Motor neuron (in vitro differentiated cells): Measurements from ENCODE around the gene GPR65. TPM values are rescaled to one million over a fixed set of nuclear protein-coding genes. Genes with fewer than 3 reads are reported as not detected.

Experiments
- ATAC-seq, 8 experiments: fragments of 200-7000 bp; cut with Tn5 transposase; replicated peaks in 6 of 8; 2 replicates each; pipeline ENCODE4 v1.8.0; 2021; ENCODE audit warnings: mild to moderate bottlenecking in 8 of 8, moderate library complexity in 8 of 8
- H3K27ac ChIP-seq, 2 donors: fragments of 250-450 bp; sonication (Bioruptor Pico); 2 replicates each; pipeline ENCODE4 v1.9.0; 2021; ENCODE audit warnings: antibody characterized with exemption in 2 of 2, mild to moderate bottlenecking in 2 of 2, moderate library complexity in 1 of 2
- H3K4me1 ChIP-seq, 2 donors: fragments of 250-450 bp; sonication (Bioruptor Pico); replicated peaks in 1 of 2; 2 replicates each; pipeline ENCODE4 v1.6.1; 2021; ENCODE audit warnings: antibody characterized with exemption in 2 of 2, mild to moderate bottlenecking in 2 of 2, moderate library complexity in 1 of 2
- H3K4me3 ChIP-seq, 5 donors: fragments of 250-450 bp; sonication (Bioruptor Pico); 2 replicates each; pipeline ENCODE4 v1.9.0; 2021; ENCODE audit warnings: antibody characterized with exemption in 5 of 5, mild to moderate bottlenecking in 5 of 5, moderate library complexity in 4 of 5
- WGBS, 10 experiments: fragments of 450-650 bp; shearing (Covaris generic); methylation state at CpG; one replicate each; pipeline ENCODE4 v1.0.0; 2022; 5-methylcytosine and 5-hydroxymethylcytosine counted together
- in situ Hi-C, 9 experiments: fragments of 400-800 bp; cut with MboI; loops; one replicate each; pipeline ENCODE4 v1.15.0; 2021; ENCODE audit warnings: low sequenced_read_pairs in 9 of 9, low pct_unique_long_range_greater_than_20kb in 2 of 9; ENCODE audit not compliant: unreplicated experiment in 9 of 9
- total RNA-seq, 8 experiments: library from RNA; unstranded; fragments of 300-600 nt; gene quantifications; 2 replicates each; pipeline versions ENCODE4 v1.2.3 to v1.2.4, GENCODE V29; 2022

The GPR65 gene
- total RNA-seq, 8 experiments from 2014 or later: 0.09 to 0.46 (median 0.19) TPM; not detected in 4

GRCh38 chr14:88030079-88030478 is 25.1 kb downstream of the GPR65 start:
- Histone ChIP-seq H3K27ac (no peak overlapping the region), H3K4me1 (no peaks in the 10 kb centered on the region), H3K4me3 (no peak overlapping the region)
- in situ Hi-C loops: no loop called here
- ATAC-seq: no peak
- WGBS, 10 experiments: 0 to 80% (median 40%) methylated on average over 1 of the region's 1 CpG; no CpG with 5 or more reads in 3 of the 10 experiments

GRCh38 chr14:88030892-88031291 is 26.0 kb downstream of the GPR65 start:
- no peak overlapping the region for H3K27ac ChIP-seq
- H3K4me1 ChIP-seq: no peaks in the 10 kb centered on the region
- no peak overlapping the region for H3K4me3 ChIP-seq
- 0 to 100% (median 56%) methylated on average over 1 of the region's 1 CpG; no CpG with 5 or more reads in 4 of the 10 experiments for WGBS, 10 experiments
- ATAC-seq: no peak
- in situ Hi-C loops: no loop called here

GRCh38 chr14:88032373-88032772 is 27.4 kb downstream of the GPR65 start:
- Histone ChIP-seq H3K4me1 (no peaks in the 10 kb centered on the region), H3K27ac (no peak overlapping the region), H3K4me3 (no peak overlapping the region)
- in situ Hi-C loops: no loop called here
- WGBS, 10 experiments: 60 to 100% (median 89%) methylated on average over 1 of the region's 1 CpG; no CpG with 5 or more reads in 2 of the 10 experiments
- no peak for ATAC-seq

GRCh38 chr14:88034076-88034475 is 29.1 kb downstream of the GPR65 start:
- WGBS, 10 experiments: 0 to 90% (median 46%) methylated on average over 1 to 2 of the region's 2 CpGs; no CpG with 5 or more reads in 4 of the 10 experiments
- Histone ChIP-seq H3K4me1 (no peaks in the 10 kb centered on the region), H3K4me3 (no peak overlapping the region), H3K27ac (no peak overlapping the region)
- in situ Hi-C loops: no loop called here
- no peak for ATAC-seq

- ATAC-seq: no peak
- Histone ChIP-seq H3K4me1 (no peaks in the 10 kb centered on the region), H3K27ac (no peak overlapping the region), H3K4me3 (no peak overlapping the region)
- in situ Hi-C loops: no loop called here
- 10 to 83% (median 54%) methylated on average over 2 of the region's 2 CpGs; no CpG with 5 or more reads in 4 of the 10 experiments for WGBS, 10 experiments
Measured at GRCh38 chr14:88036422-88036821, 31.5 kb downstream of the GPR65 start.

- no peaks in the 10 kb centered on the region for H3K4me1 ChIP-seq
- in situ Hi-C loops: no loop called here
- no peak overlapping the region for H3K27ac ChIP-seq
- H3K4me3 ChIP-seq: no peak overlapping the region
- no peak for ATAC-seq
- 0 to 45% (median 25%) methylated on average over 1 of the region's 1 CpG; no CpG with 5 or more reads in 5 of the 10 experiments for WGBS, 10 experiments
Measured at GRCh38 chr14:88037325-88037724, 32.4 kb downstream of the GPR65 start.

- 5 to 100% (median 73%) methylated on average over 1 to 3 of the region's 3 CpGs; no CpG with 5 or more reads in 2 of the 10 experiments for WGBS, 10 experiments
- in situ Hi-C loops: no loop called here
- H3K4me1 ChIP-seq: no peaks in the 10 kb centered on the region
- no peak overlapping the region for H3K4me3 ChIP-seq
- ATAC-seq: no peak
- H3K27ac ChIP-seq: no peak overlapping the region
Measured at GRCh38 chr14:88039197-88039596, 34.3 kb downstream of the GPR65 start.

GRCh38 chr14:88040146-88040545 is 35.2 kb downstream of the GPR65 start:
- in situ Hi-C loops: no loop called here
- 0 to 75% (median 60%) methylated on average over 1 of the region's 1 CpG; no CpG with 5 or more reads in 2 of the 10 experiments for WGBS, 10 experiments
- Histone ChIP-seq H3K4me3 (no peak overlapping the region), H3K4me1 (no peaks in the 10 kb centered on the region), H3K27ac (no peak overlapping the region)
- no peak for ATAC-seq

- H3K4me3 ChIP-seq: no peak overlapping the region
- no peaks in the 10 kb centered on the region for H3K4me1 ChIP-seq
- ATAC-seq: peak in 1 of 8 experiments; percentile 80
- in situ Hi-C loops: no loop called here
- H3K27ac ChIP-seq: no peak overlapping the region
- WGBS, 10 experiments: 0 to 83% (median 56%) methylated on average over 1 to 4 of the region's 4 CpGs
Measured at GRCh38 chr14:88043529-88044443, 38.9 kb downstream of the GPR65 start.

GRCh38 chr14:88044444-88044758 is 39.5 kb downstream of the GPR65 start:
- Histone ChIP-seq H3K4me3 (no peak overlapping the region), H3K4me1 (no peaks in the 10 kb centered on the region), H3K27ac (no peak overlapping the region)
- WGBS, 10 experiments: 0 to 100% (median 17%) methylated on average over 1 of the region's 1 CpG; no CpG with 5 or more reads in 3 of the 10 experiments
- no peak for ATAC-seq
- in situ Hi-C loops: no loop called here

GRCh38 chr14:88044776-88045446 is 40.0 kb downstream of the GPR65 start:
- H3K4me3 ChIP-seq: no peak overlapping the region
- WGBS, 10 experiments: 0 to 95% (median 67%) methylated on average over 1 to 4 of the region's 4 CpGs
- H3K4me1 ChIP-seq: no peaks in the 10 kb centered on the region
- H3K27ac ChIP-seq: no peak overlapping the region
- no peak for ATAC-seq
- in situ Hi-C loops: no loop called here

- ATAC-seq: no peak
- no peak overlapping the region for H3K4me3 ChIP-seq
- no peaks in the 10 kb centered on the region for H3K4me1 ChIP-seq
- 0 to 96% (median 70%) methylated on average over 1 to 3 of the region's 3 CpGs; no CpG with 5 or more reads in 2 of the 10 experiments for WGBS, 10 experiments
- no peak overlapping the region for H3K27ac ChIP-seq
- in situ Hi-C loops: no loop called here
Measured at GRCh38 chr14:88045705-88046104, 40.8 kb downstream of the GPR65 start.

GRCh38 chr14:88048351-88048750 is 43.4 kb downstream of the GPR65 start:
- no peak overlapping the region for H3K27ac ChIP-seq
- ATAC-seq: no peak
- 14 to 100% (median 71%) methylated on average over 1 of the region's 1 CpG; no CpG with 5 or more reads in 5 of the 10 experiments for WGBS, 10 experiments
- in situ Hi-C loops: no loop called here
- no peak overlapping the region for H3K4me3 ChIP-seq
- no peaks in the 10 kb centered on the region for H3K4me1 ChIP-seq
